HepG2 (cell line): ENCODE measurements around the gene TTLL10. TPM values are rescaled to one million over a fixed set of nuclear protein-coding genes. Genes with fewer than 3 reads are reported as not detected.

Experiments used
- ARNT2 ChIP-seq: sonication (generic); formaldehyde crosslinking; IDR thresholded peaks from 2 replicates; pipeline ENCODE4 v1.8.0; 2022; ENCODE audit warnings: mild to moderate bottlenecking, low read depth, missing genetic modification reagents, moderate library complexity
- ATAD3A ChIP-seq: sonication (generic); formaldehyde crosslinking; IDR thresholded peaks from 2 replicates; pipeline ENCODE4 v1.4.0; 2020; ENCODE audit warnings: missing genetic modification reagents
- ATF1 ChIP-seq: IDR thresholded peaks from 2 replicates; pipeline ENCODE4 v1.6.1; 2016; ENCODE audit warnings: mild to moderate bottlenecking, control low read depth
- GATAD2A ChIP-seq: IDR thresholded peaks from 2 replicates; pipeline ENCODE4 v1.6.1; 2016
- GZF1 ChIP-seq: sonication (generic); formaldehyde crosslinking; IDR thresholded peaks from 2 replicates; pipeline ENCODE4 v1.5.1; 2020; ENCODE audit warnings: mild to moderate bottlenecking, missing genetic modification reagents
- HOXA9 ChIP-seq: sonication (generic); formaldehyde crosslinking; IDR thresholded peaks from 2 replicates; pipeline ENCODE4 v1.8.1; 2022; ENCODE audit warnings: missing genetic modification reagents, mild to moderate bottlenecking, moderate library complexity, borderline replicate concordance
- ISX ChIP-seq: sonication (generic); formaldehyde crosslinking; conservative IDR thresholded peaks from 2 replicates; pipeline ENCODE4 v1.5.0; 2020; ENCODE audit warnings: missing genetic modification reagents
- KDM4B ChIP-seq: sonication (generic); formaldehyde crosslinking; IDR thresholded peaks from 2 replicates; pipeline ENCODE4 v1.4.0; 2020; ENCODE audit warnings: missing genetic modification reagents
- NFKB2 ChIP-seq: sonication (generic); formaldehyde crosslinking; IDR thresholded peaks from 2 replicates; pipeline ENCODE4 v1.4.0; 2020; ENCODE audit warnings: missing genetic modification reagents, borderline replicate concordance
- PHF20 ChIP-seq: sonication (generic); formaldehyde crosslinking; IDR thresholded peaks from 2 replicates; pipeline ENCODE4 v1.5.0; 2020; ENCODE audit warnings: mild to moderate bottlenecking, missing genetic modification reagents
- RFX1 ChIP-seq: fragments of 450-650 bp; IDR thresholded peaks from 2 replicates; pipeline ENCODE4 v1.6.1; 2017
- SIN3B ChIP-seq: fragments of 150-350 bp; IDR thresholded peaks from 2 replicates; pipeline ENCODE4 v1.6.1; 2014; ENCODE audit warnings: low read length
- STAT5B ChIP-seq: sonication (generic); formaldehyde crosslinking; IDR thresholded peaks from 2 replicates; pipeline ENCODE4 v1.4.0; 2020; ENCODE audit warnings: missing genetic modification reagents
- TBL1XR1 ChIP-seq: fragments of 150-350 bp; IDR thresholded peaks from 2 replicates; pipeline ENCODE4 v1.6.1; 2014; ENCODE audit warnings: borderline replicate concordance, low read length; ENCODE audit not compliant: partially characterized antibody
- ZNF263 ChIP-seq: sonication (generic); formaldehyde crosslinking; IDR thresholded peaks from 2 replicates; pipeline ENCODE4 v1.4.0; 2020; ENCODE audit warnings: missing genetic modification reagents
- ZNF343 ChIP-seq: sonication (generic); formaldehyde crosslinking; IDR thresholded peaks from 2 replicates; pipeline ENCODE4 v1.4.0; 2020; ENCODE audit warnings: mild to moderate bottlenecking, missing genetic modification reagents
- ZNF496 ChIP-seq: sonication (generic); formaldehyde crosslinking; IDR thresholded peaks from 2 replicates; pipeline ENCODE4 v1.8.1; 2023; ENCODE audit warnings: mild to moderate bottlenecking, moderate library complexity, missing genetic modification reagents; ENCODE audit not compliant: insufficient replicate concordance
- ZNF501 ChIP-seq: sonication (generic); formaldehyde crosslinking; IDR thresholded peaks from 2 replicates; pipeline ENCODE4 v1.5.1; 2020; ENCODE audit warnings: mild to moderate bottlenecking, moderate library complexity, missing genetic modification reagents
- ZNF713 ChIP-seq: sonication (generic); formaldehyde crosslinking; IDR thresholded peaks from 2 replicates; pipeline ENCODE4 v1.4.0; 2020; ENCODE audit warnings: mild to moderate bottlenecking, missing genetic modification reagents
- ZNF839 ChIP-seq: sonication (generic); formaldehyde crosslinking; IDR thresholded peaks from 2 replicates; pipeline ENCODE4 v1.4.0; 2020; ENCODE audit warnings: missing genetic modification reagents, mild to moderate bottlenecking, borderline replicate concordance
- ZNF850 ChIP-seq: sonication (generic); formaldehyde crosslinking; conservative IDR thresholded peaks from 2 replicates; pipeline ENCODE4 v1.9.0; 2021; ENCODE audit warnings: mild to moderate bottlenecking, missing genetic modification reagents
- polyA plus RNA-seq, 8 experiments: library from polyadenylated mRNA; depleted of rRNA in 3 of 8; stranded (reverse) in 7 of 8; unstranded in 1 of 8; fragments of >200 nt; fragmentation: Illumina TruSeq in 4 of 8; extraction: Trizol in 4 of 8; gene quantifications; 2 replicates each; pipeline versions ENCODE4 v1.2.1 to v1.2.3, GENCODE V29; 2011 to 2016; ENCODE audit warnings: low read depth in 4 of 8, missing spikeins in 1 of 8, mixed read lengths in 1 of 8; ENCODE audit not compliant: insufficient read depth in 1 of 8
- total RNA-seq, 5 experiments: library from RNA; depleted of rRNA; stranded (reverse); fragments of >200 nt; fragmentation: Illumina TruSeq; extraction: Trizol; gene quantifications; 2 replicates each; pipeline ENCODE4 v1.2.3, GENCODE V29; 2016; ENCODE audit warnings: low read depth in 1 of 5
- TF ChIP-seq, protein P1 (sequence below): sonication (generic); formaldehyde crosslinking; IDR thresholded peaks from 2 replicates; pipeline ENCODE4 v1.4.0; 2020; ENCODE audit warnings: missing genetic modification reagents
- TF ChIP-seq, protein P2 (sequence below): sonication (generic); formaldehyde crosslinking; conservative IDR thresholded peaks from 2 replicates; pipeline ENCODE4 v1.8.0; 2022; ENCODE audit warnings: missing genetic modification reagents
- TF ChIP-seq, protein P3 (sequence below): sonication (generic); formaldehyde crosslinking; IDR thresholded peaks from 2 replicates; pipeline ENCODE4 v1.8.1; 2023; ENCODE audit warnings: mild to moderate bottlenecking, missing genetic modification reagents
- TF ChIP-seq, protein P4 (sequence below): IDR thresholded peaks from 2 replicates; pipeline ENCODE4 v1.6.1; 2016

The TTLL10 gene
- total and polyA plus RNA-seq, 2 of the 13 experiments (the other 11 are each of a cell fraction or from before 2014, with no cell fraction given), result not detected

DNA sequence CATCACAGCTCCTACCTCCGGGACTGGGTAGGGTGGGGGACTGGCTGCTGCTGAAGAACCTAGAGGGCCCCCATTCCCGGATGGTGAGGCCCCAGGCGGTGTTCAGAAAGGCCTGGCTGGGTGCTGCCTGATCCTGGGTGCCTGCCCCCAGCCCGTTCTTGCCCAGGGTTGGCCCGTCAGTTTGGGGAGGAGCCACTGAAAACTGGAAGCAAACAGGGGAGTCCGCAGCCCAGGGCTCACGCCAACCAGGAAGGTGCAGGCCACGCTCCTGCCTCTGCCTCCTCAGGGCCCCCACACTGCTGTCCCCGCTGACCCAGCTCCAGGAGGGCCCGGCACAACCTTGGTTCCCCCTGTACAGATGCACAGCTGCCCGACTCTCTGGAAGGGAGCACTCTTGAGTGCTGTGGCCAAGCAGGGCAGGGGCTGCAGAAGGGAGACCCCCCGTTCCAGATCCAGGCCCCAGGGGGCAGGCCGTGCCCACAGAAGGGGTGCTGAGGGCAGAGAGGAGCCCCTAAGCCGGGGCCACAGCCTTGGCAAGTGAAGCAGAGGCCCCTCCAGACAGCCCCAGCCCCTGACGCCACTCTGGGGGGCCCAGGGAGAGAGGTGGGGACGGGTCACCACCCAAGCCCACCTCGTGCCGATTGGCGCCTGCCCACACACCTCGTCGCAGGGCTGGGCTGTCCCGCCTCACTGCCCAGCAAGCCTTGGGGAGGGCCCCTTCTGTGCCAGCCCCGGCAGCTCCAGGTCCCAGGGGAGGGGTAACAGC is 67.3 kb downstream of the TTLL10 start (continued):
- TF ChIP-seq, protein P1, sequence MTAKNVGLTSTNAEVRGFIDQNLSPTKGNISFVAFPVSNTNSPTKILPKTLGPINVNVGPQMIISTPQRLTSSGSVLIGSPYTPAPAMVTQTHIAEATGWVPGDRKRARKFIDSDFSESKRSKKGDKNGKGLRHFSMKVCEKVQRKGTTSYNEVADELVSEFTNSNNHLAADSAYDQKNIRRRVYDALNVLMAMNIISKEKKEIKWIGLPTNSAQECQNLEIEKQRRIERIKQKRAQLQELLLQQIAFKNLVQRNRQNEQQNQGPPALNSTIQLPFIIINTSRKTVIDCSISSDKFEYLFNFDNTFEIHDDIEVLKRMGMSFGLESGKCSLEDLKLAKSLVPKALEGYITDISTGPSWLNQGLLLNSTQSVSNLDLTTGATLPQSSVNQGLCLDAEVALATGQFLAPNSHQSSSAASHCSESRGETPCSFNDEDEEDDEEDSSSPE (CRISPR knock-in tag), result no peak
- no peak for TF ChIP-seq ZNF839 (CRISPR knock-in tag)
- TF ChIP-seq STAT5B (CRISPR knock-in tag), result no peak
- TF ChIP-seq, protein P2, sequence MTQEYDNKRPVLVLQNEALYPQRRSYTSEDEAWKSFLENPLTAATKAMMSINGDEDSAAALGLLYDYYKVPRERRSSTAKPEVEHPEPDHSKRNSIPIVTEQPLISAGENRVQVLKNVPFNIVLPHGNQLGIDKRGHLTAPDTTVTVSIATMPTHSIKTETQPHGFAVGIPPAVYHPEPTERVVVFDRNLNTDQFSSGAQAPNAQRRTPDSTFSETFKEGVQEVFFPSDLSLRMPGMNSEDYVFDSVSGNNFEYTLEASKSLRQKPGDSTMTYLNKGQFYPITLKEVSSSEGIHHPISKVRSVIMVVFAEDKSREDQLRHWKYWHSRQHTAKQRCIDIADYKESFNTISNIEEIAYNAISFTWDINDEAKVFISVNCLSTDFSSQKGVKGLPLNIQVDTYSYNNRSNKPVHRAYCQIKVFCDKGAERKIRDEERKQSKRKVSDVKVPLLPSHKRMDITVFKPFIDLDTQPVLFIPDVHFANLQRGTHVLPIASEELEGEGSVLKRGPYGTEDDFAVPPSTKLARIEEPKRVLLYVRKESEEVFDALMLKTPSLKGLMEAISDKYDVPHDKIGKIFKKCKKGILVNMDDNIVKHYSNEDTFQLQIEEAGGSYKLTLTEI (CRISPR knock-in tag), result no peak
- no peak for TF ChIP-seq ZNF496 (CRISPR knock-in tag)
- TF ChIP-seq ZNF343 (CRISPR knock-in tag), result no peak
- TF ChIP-seq ISX (CRISPR knock-in tag), result no peak
- TF ChIP-seq GATAD2A (CRISPR knock-in tag), result no peak
- TF ChIP-seq HOXA9 (CRISPR knock-in tag), result no peak
- TF ChIP-seq ATAD3A (CRISPR knock-in tag), result no peak
- no peak for TF ChIP-seq GZF1
- TF ChIP-seq TBL1XR1, result no peak
- no peak for TF ChIP-seq ZNF850 (CRISPR knock-in tag)
- no peak for TF ChIP-seq ZNF713
- no peak; the same call in 1 of the 2 replicates for TF ChIP-seq NFKB2
- TF ChIP-seq ZNF263 (CRISPR knock-in tag), result peak; percentile 94
- TF ChIP-seq RFX1, result no peak
- TF ChIP-seq, protein P3, sequence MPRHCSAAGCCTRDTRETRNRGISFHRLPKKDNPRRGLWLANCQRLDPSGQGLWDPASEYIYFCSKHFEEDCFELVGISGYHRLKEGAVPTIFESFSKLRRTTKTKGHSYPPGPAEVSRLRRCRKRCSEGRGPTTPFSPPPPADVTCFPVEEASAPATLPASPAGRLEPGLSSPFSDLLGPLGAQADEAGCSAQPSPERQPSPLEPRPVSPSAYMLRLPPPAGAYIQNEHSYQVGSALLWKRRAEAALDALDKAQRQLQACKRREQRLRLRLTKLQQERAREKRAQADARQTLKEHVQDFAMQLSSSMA (CRISPR knock-in tag), result no peak
- TF ChIP-seq ZNF501 (CRISPR knock-in tag), result peak; percentile 72
- TF ChIP-seq ARNT2 (CRISPR knock-in tag), result no peak
- TF ChIP-seq, protein P4, sequence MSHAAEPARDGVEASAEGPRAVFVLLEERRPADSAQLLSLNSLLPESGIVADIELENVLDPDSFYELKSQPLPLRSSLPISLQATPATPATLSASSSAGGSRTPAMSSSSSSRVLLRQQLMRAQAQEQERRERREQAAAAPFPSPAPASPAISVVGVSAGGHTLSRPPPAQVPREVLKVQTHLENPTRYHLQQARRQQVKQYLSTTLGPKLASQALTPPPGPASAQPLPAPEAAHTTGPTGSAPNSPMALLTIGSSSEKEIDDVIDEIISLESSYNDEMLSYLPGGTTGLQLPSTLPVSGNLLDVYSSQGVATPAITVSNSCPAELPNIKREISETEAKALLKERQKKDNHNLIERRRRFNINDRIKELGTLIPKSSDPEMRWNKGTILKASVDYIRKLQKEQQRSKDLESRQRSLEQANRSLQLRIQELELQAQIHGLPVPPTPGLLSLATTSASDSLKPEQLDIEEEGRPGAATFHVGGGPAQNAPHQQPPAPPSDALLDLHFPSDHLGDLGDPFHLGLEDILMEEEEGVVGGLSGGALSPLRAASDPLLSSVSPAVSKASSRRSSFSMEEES (CRISPR knock-in tag), result no peak
- TF ChIP-seq SIN3B, result no peak
- no peak for TF ChIP-seq KDM4B
- TF ChIP-seq ATF1 (CRISPR knock-in tag), result no peak
- 0 out of 2 replicates have a peak, but pooled peaks have one; percentile 26 for TF ChIP-seq PHF20 (CRISPR knock-in tag)
